Measurements from ENCODE around the gene G6PC3.

DNA sequence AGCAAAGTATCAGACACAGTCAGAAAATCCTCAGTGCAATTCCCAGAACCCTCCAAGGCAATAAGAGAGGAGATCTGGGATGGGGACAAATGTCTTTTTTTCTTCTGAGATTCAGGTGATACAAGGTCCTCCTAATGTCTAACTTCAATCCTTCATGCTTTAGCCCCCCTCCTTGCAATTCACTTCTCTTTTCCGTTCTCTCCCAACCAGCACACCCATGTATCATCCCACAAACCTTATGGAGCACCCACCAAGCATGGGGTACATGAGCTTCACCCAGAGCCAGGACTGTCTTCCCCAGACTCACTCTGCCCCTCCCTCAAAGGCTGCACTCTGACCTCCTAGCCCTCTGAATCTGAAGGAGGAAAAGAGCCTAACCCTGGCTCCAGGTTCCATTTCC is 42.8 kb downstream of the G6PC3 start:
- TF ChIP-seq, protein P1, sequence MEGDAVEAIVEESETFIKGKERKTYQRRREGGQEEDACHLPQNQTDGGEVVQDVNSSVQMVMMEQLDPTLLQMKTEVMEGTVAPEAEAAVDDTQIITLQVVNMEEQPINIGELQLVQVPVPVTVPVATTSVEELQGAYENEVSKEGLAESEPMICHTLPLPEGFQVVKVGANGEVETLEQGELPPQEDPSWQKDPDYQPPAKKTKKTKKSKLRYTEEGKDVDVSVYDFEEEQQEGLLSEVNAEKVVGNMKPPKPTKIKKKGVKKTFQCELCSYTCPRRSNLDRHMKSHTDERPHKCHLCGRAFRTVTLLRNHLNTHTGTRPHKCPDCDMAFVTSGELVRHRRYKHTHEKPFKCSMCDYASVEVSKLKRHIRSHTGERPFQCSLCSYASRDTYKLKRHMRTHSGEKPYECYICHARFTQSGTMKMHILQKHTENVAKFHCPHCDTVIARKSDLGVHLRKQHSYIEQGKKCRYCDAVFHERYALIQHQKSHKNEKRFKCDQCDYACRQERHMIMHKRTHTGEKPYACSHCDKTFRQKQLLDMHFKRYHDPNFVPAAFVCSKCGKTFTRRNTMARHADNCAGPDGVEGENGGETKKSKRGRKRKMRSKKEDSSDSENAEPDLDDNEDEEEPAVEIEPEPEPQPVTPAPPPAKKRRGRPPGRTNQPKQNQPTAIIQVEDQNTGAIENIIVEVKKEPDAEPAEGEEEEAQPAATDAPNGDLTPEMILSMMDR (IDR thresholded peaks at IDR 0.05), result no peak
- no peak for TF ChIP-seq POLR2A (IDR thresholded peaks at IDR 0.05)

All from lower leg skin (tissue), 3 donors.